RCC 7860 (cell line): Measurements from ENCODE around the gene LRG1.
A peak's percentile ranks its signal among the peaks of the same experiment; 100 is the strongest.

Experiments used
- DNase-seq: peaks from one replicate; pipeline ENCODE4 v3.0.0-alpha.2; 2015; ENCODE audit warnings: low spot score
- FAIRE-seq: peaks from 2 replicates; lab custom pipeline; 2012; peaks lifted over from hg19 to GRCh38; lab: Jason Lieb, UNC

LRG1 gene

GRCh38 chr19:4512070-4512469 lies 27.8 kb downstream of the LRG1 start:
- FAIRE-seq: no peak
- no peak for DNase-seq

- no peak for FAIRE-seq
- no peak for DNase-seq
Measured at GRCh38 chr19:4511300-4512054, 28.4 kb downstream of the LRG1 start.

- FAIRE-seq: no peak
- no peak for DNase-seq
Measured at GRCh38 chr19:4510435-4511255, 29.2 kb downstream of the LRG1 start.

GRCh38 chr19:4508698-4509097 lies 31.1 kb downstream of the LRG1 start:
- DNase-seq: no peak

GRCh38 chr19:4507804-4508203 lies 32.0 kb downstream of the LRG1 start:
- DNase-seq (no peak), FAIRE-seq (no peak)

More at GRCh38 chr19:4508698-4509097, 31.1 kb downstream of the LRG1 start:
- no peak for FAIRE-seq

GRCh38 chr19:4507150-4507452 lies 32.7 kb downstream of the LRG1 start:
- DNase-seq: no peak
- no peak for FAIRE-seq

- no peak for FAIRE-seq
- DNase-seq: peak; percentile 55
Measured at GRCh38 chr19:4506449-4507149, 33.2 kb downstream of the LRG1 start.

GRCh38 chr19:4505570-4506448 lies 34.0 kb downstream of the LRG1 start:
- no peak for FAIRE-seq
- no peak for DNase-seq

GRCh38 chr19:4504891-4505569 lies 34.8 kb downstream of the LRG1 start:
- DNase-seq (no peak), FAIRE-seq (no peak)

GRCh38 chr19:4504297-4504701 lies 35.5 kb downstream of the LRG1 start:
- no peak for FAIRE-seq
- no peak for DNase-seq

- DNase-seq (no peak), FAIRE-seq (no peak)
Measured at GRCh38 chr19:4503825-4504170, 36.0 kb downstream of the LRG1 start.

GRCh38 chr19:4503132-4503824 lies 36.6 kb downstream of the LRG1 start:
- no peak for FAIRE-seq
- DNase-seq: no peak

GRCh38 chr19:4502282-4503131 lies 37.3 kb downstream of the LRG1 start:
- no peak for FAIRE-seq
- no peak for DNase-seq

- FAIRE-seq: no peak
Measured at GRCh38 chr19:4501691-4502090, 38.1 kb downstream of the LRG1 start.

GRCh38 chr19:4500841-4501591 lies 38.8 kb downstream of the LRG1 start:
- FAIRE-seq (no peak), DNase-seq (no peak)

More at GRCh38 chr19:4501691-4502090, 38.1 kb downstream of the LRG1 start:
- no peak for DNase-seq

GRCh38 chr19:4499855-4500254 lies 40.0 kb downstream of the LRG1 start:
- no peak for FAIRE-seq
- DNase-seq: no peak

- DNase-seq: no peak
- FAIRE-seq: no peak
Measured at GRCh38 chr19:4499318-4499717, 40.5 kb downstream of the LRG1 start.

- no peak for FAIRE-seq
- no peak for DNase-seq
Measured at GRCh38 chr19:4498694-4499093, 41.1 kb downstream of the LRG1 start.
